ENCODE results near the gene VRK1.

VRK1 gene

GRCh38 chr14:96757456-96757855, 39.7 kb upstream of the VRK1 start:
- H3F3A ChIP-seq (ENCODE audit: control insufficient read depth, insufficient read depth) = no peaks in the 10 kb centered on the region
- no peak overlapping the region for H3K27ac ChIP-seq (ENCODE audit: low read depth, low read length)
- no peak overlapping the region for H3K4me3 ChIP-seq (ENCODE audit: low read length)
- peaks cover 1% of the 10 kb centered on the region; the same call in 1 of the 2 replicates for H3K4me1 ChIP-seq (ENCODE audit: control insufficient read depth, low read length)
- H3K4me2 ChIP-seq (ENCODE audit: low read length) = no peak overlapping the region
- H4K20me1 ChIP-seq (ENCODE audit: control insufficient read depth, insufficient read depth, low read depth, low read length) = no peaks in the 10 kb centered on the region
- H3K9me3 ChIP-seq (ENCODE audit: control insufficient read depth, insufficient read depth, low read length) = no peaks in the 10 kb centered on the region
- TF ChIP-seq EZH2phosphoT487 (IDR thresholded peaks at IDR 0.05; ENCODE audit: borderline replicate concordance, low read length) (no peak), CTCF (IDR thresholded peaks at IDR 0.05; ENCODE audit: low read depth, low read length, poor library complexity, severe bottlenecking) (no peak)
- H3K79me2 ChIP-seq (ENCODE audit: control insufficient read depth, low read length) = no peaks in the 10 kb centered on the region
- H3K36me3 ChIP-seq (ENCODE audit: control insufficient read depth, low read length) = no peaks in the 10 kb centered on the region
- H3K9me2 ChIP-seq (replicated peaks; ENCODE audit: control insufficient read depth, low read length) = no peaks in the 10 kb centered on the region
- H3K27me3 ChIP-seq (ENCODE audit: control insufficient read depth, low read length) = 0 out of 2 replicates have a peak, but pooled peaks cover 3% of the 10 kb centered on the region

- H3K9me2 ChIP-seq (replicated peaks; ENCODE audit: control insufficient read depth, low read length) = no peaks in the 10 kb centered on the region
Measured at GRCh38 chr14:96761066-96761465, 36.1 kb upstream of the VRK1 start.

DNA sequence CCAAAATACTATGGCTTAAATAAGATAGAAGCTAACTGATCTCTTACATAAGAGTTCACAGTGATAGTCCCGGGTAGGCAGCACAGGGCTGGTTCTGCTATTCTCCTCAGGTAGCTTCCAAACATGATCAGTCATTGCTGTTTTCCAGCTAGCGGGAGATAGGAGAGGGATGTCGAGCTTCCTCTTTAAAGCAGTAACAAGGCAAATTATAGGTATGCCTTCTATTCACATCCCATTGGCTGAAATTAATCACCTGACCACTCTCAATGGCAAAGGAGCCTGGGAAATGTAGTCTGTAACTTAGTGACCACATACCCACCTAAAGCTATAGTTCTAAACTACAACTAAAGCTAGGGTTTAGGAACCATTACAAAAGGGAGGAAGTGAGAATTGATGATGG, 34.5 kb upstream of the VRK1 start:
- no peaks in the 10 kb centered on the region for H4K20me1 ChIP-seq (ENCODE audit: control insufficient read depth, insufficient read depth, low read depth, low read length)
- H3F3A ChIP-seq (ENCODE audit: control insufficient read depth, insufficient read depth) = no peaks in the 10 kb centered on the region
- H3K79me2 ChIP-seq (ENCODE audit: control insufficient read depth, low read length) = no peaks in the 10 kb centered on the region
- no peaks in the 10 kb centered on the region for H3K9me2 ChIP-seq (replicated peaks; ENCODE audit: control insufficient read depth, low read length)
- H3K36me3 ChIP-seq (ENCODE audit: control insufficient read depth, low read length) = no peaks in the 10 kb centered on the region
- H3K4me2 ChIP-seq (ENCODE audit: low read length) = peak overlapping the region; percentile 77
- H3K4me3 ChIP-seq (ENCODE audit: low read length) = peak overlapping the region; percentile 70
- TF ChIP-seq CTCF (IDR thresholded peaks at IDR 0.05; ENCODE audit: low read depth, low read length, poor library complexity, severe bottlenecking) (no peak), EZH2phosphoT487 (IDR thresholded peaks at IDR 0.05; ENCODE audit: borderline replicate concordance, low read length) (no peak)
- H3K27me3 ChIP-seq (ENCODE audit: control insufficient read depth, low read length) = 0 out of 2 replicates have a peak, but pooled peaks cover 3% of the 10 kb centered on the region
- peaks cover 3% of the 10 kb centered on the region; the same call in 1 of the 2 replicates for H3K4me1 ChIP-seq (ENCODE audit: control insufficient read depth, low read length)
- no peak overlapping the region for H3K27ac ChIP-seq (ENCODE audit: low read depth, low read length)
- no peaks in the 10 kb centered on the region for H3K9me3 ChIP-seq (ENCODE audit: control insufficient read depth, insufficient read depth, low read length)

More at GRCh38 chr14:96761066-96761465, 36.1 kb upstream of the VRK1 start:
- H3K36me3 ChIP-seq (ENCODE audit: control insufficient read depth, low read length) = no peaks in the 10 kb centered on the region
- no peaks in the 10 kb centered on the region for H3K9me3 ChIP-seq (ENCODE audit: control insufficient read depth, insufficient read depth, low read length)
- 0 out of 2 replicates have a peak, but pooled peaks cover 3% of the 10 kb centered on the region for H3K27me3 ChIP-seq (ENCODE audit: control insufficient read depth, low read length)
- no peak overlapping the region for H3K27ac ChIP-seq (ENCODE audit: low read depth, low read length)
- no peaks in the 10 kb centered on the region for H3K79me2 ChIP-seq (ENCODE audit: control insufficient read depth, low read length)
- no peak for TF ChIP-seq EZH2phosphoT487 (IDR thresholded peaks at IDR 0.05; ENCODE audit: borderline replicate concordance, low read length)
- TF ChIP-seq CTCF (IDR thresholded peaks at IDR 0.05; ENCODE audit: low read depth, low read length, poor library complexity, severe bottlenecking) = no peak
- H3K4me1 ChIP-seq (ENCODE audit: control insufficient read depth, low read length) = peaks cover 3% of the 10 kb centered on the region; the same call in 1 of the 2 replicates
- H3K4me3 ChIP-seq (ENCODE audit: low read length) = no peak overlapping the region
- no peak overlapping the region for H3K4me2 ChIP-seq (ENCODE audit: low read length)
- H3F3A ChIP-seq (ENCODE audit: control insufficient read depth, insufficient read depth) = no peaks in the 10 kb centered on the region
- no peaks in the 10 kb centered on the region for H4K20me1 ChIP-seq (ENCODE audit: control insufficient read depth, insufficient read depth, low read depth, low read length)
